Stimulated activated naive CD8-positive, alpha-beta T cell treated with anti-CD3 and anti-CD28 coated beads, Interleukin-15, amount 100 ng/mL, for 72 hours (primary cell): ENCODE data around the gene IDH3A.

ENCODE experiments used
- ATAC-seq: fragments of 150-1000 bp; cut with Tn5 transposase; 2 replicates; pipeline ENCODE4 v1.10.0; 2021; ENCODE audit warnings: mild to moderate bottlenecking, moderate library complexity
- DNase-seq, 2 donors: peaks; one replicate each; pipeline ENCODE4 v3.0.0; 2021 to 2022
- H3K27ac Mint-ChIP-seq, 2 donors: one replicate each; pipeline ENCODE4 v1.8.0; 2022; ENCODE audit warnings: mild to moderate bottlenecking in 2 of 2, mixed read lengths in 2 of 2, moderate library complexity in 2 of 2
- H3K27me3 Mint-ChIP-seq: one replicate; pipeline ENCODE4 v1.8.0; 2022; ENCODE audit warnings: mixed read lengths
- H3K4me1 Mint-ChIP-seq: one replicate; pipeline ENCODE4 v1.8.0; 2022; ENCODE audit warnings: mild to moderate bottlenecking, mixed read lengths
- H3K4me3 Mint-ChIP-seq, 2 donors: one replicate each; pipeline ENCODE4 v1.8.0; 2022; ENCODE audit warnings: mild to moderate bottlenecking in 2 of 2, mixed read lengths in 2 of 2, moderate library complexity in 1 of 2
- H3K9me3 Mint-ChIP-seq, 2 donors: one replicate each; pipeline ENCODE4 v1.8.0; 2022; ENCODE audit warnings: mixed read lengths in 2 of 2

The IDH3A gene

DNA sequence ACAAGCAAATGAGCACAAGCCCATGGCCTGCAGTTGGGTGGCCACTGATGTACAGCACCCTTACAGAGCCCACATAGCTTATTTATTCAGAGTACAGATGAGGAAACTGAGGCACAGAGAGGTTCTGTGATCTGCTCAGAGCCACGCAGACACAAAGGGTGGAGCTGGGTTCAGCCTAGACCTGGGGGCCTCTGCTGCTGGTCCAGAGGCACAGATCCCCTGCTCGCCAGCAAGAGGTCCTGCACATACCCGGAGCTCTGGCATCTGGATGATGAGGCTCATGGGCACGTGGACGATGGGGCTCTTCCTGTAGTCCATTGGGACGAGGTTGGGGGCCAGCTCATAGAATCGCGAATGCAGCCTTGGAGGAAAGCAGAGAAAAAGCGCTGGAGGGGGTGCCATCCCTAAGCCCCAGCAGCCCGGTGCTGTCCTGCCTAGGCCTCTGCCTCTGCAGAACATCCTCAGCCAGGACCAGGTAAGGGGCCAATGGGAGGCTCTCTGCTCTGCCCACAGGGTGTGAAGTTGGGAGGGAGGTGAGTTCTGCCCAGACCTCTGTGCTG lies 38.2 kb upstream of the IDH3A start:
- H3K4me1 Mint-ChIP-seq, result peaks cover 35% of the 10 kb centered on the region

DNA sequence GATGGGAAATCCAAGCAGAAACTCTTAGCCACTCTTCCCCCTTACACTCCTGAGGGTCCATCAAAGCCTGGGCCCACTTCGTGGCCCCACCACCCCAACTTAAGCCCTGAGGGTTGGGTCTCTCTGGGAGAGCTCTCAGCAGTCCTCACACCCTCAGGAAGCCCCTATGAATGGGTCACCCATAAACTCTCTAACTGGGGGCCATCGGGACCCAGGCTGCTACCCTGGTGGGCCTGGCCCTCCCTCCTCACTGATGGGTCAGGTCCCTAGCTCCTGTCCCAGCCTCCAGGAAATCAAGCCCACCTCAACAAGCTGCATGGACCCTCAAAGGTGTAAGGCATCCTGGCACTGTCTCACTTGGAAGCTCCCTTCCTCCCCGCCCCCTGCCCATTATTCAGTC lies 37.4 kb upstream of the IDH3A start:
- Mint-ChIP-seq H3K9me3 (no peaks in the 10 kb centered on the region), H3K27ac (no peak overlapping the region), H3K4me3 (no peak overlapping the region), H3K27me3 (no peaks in the 10 kb centered on the region), H3K4me1 (peaks cover 27% of the 10 kb centered on the region)
- DNase-seq, result no peak
- ATAC-seq, result no peak

More for the DNA sequence above, 38.2 kb upstream of the IDH3A start:
- H3K27ac Mint-ChIP-seq, result peak overlapping the region in 1 of 2 donors; percentile 6
- DNase-seq (no peak), ATAC-seq (no peak)
- no peaks in the 10 kb centered on the region for H3K9me3 Mint-ChIP-seq
- no peaks in the 10 kb centered on the region for H3K27me3 Mint-ChIP-seq
- no peak overlapping the region for H3K4me3 Mint-ChIP-seq

GRCh38 chr15:78112551-78112950 lies 36.6 kb upstream of the IDH3A start:
- Mint-ChIP-seq H3K4me3 (no peak overlapping the region), H3K27ac (no peak overlapping the region), H3K4me1 (peaks cover 20% of the 10 kb centered on the region), H3K27me3 (no peaks in the 10 kb centered on the region), H3K9me3 (no peaks in the 10 kb centered on the region)
- DNase-seq, result no peak
- no peak for ATAC-seq

DNA sequence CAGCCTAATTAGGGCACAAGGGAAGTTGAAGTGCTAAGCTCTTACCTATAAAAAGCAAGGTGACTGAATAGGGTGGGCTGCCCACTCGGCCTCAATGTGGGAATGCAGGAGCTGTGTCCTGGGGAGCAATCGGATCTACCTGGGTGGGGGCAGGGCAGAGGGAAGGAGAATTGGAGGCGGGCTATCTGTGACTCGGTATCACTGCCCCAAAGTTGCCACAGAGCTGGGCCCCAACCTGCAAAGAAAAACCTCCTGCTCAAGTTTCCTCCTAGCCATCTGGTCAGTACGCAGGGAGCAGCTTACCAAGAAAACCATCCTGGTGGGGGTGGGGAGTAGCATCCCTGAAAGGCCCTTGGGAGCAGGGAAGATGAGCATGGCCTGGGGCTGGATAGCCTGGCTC lies 28.6 kb upstream of the IDH3A start:
- Mint-ChIP-seq H3K4me3 (no peak overlapping the region), H3K27ac (peak overlapping the region in 1 of 2 donors; percentile 48), H3K27me3 (no peaks in the 10 kb centered on the region), H3K9me3 (no peaks in the 10 kb centered on the region), H3K4me1 (peaks cover 5% of the 10 kb centered on the region)
- ATAC-seq (no peak), DNase-seq (no peak)

DNA sequence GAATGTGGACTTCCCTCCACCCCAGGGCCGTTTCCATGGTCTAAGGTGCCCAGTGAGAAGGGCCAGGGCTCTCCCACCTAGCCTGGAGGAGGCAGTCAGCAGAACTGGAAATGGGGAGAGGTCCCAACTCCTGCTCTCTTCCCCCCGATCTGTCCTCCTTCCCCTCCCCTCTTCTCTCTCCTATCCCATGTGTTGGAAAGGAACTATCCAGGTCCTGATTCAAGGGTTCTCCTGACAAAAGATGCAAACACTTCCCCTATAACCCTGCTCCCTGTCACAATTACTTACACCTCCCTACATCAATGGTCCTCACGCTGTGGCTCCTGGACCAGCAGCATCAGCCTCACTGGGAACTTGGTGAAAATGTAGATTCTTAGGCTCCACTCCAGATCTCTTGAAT lies 23.9 kb upstream of the IDH3A start:
- Mint-ChIP-seq H3K27ac (no peak overlapping the region), H3K4me1 (peaks cover 31% of the 10 kb centered on the region), H3K27me3 (peaks cover 6% of the 10 kb centered on the region), H3K9me3 (no peaks in the 10 kb centered on the region), H3K4me3 (no peak overlapping the region)
- DNase-seq (no peak), ATAC-seq (no peak)

DNA sequence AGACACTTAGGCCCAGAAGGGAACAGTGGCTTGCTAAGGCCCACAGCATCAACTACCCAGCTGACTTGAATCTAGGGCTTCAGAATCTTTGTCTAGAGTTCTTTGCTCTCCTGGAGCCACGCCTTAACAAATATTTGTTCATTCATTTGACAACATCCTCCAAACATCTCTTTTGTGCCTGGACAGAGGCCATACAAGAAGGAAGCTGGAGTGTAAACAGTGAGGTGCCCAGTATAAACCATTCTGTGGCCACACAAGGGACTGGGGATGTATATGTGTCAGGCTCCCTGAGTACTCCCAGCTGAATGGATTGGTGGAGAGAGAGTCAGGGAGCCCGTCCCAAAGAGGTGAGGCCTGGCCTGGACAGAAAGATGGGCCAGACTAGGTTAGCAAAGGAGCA lies 21.3 kb upstream of the IDH3A start:
- no peak for DNase-seq
- no peak for ATAC-seq
- peaks cover 14% of the 10 kb centered on the region for H3K27me3 Mint-ChIP-seq
- H3K9me3 Mint-ChIP-seq, result no peaks in the 10 kb centered on the region
- no peak overlapping the region for H3K4me3 Mint-ChIP-seq
- H3K27ac Mint-ChIP-seq, result no peak overlapping the region
- peaks cover 51% of the 10 kb centered on the region for H3K4me1 Mint-ChIP-seq

- Mint-ChIP-seq H3K9me3 (no peaks in the 10 kb centered on the region), H3K4me3 (no peak overlapping the region), H3K27me3 (peaks cover 14% of the 10 kb centered on the region), H3K27ac (no peak overlapping the region), H3K4me1 (peaks cover 62% of the 10 kb centered on the region)
- no peak for ATAC-seq
- DNase-seq, result no peak
These were observed 19.9 kb upstream of the IDH3A start for GRCh38 chr15:78129077-78129750.

DNA sequence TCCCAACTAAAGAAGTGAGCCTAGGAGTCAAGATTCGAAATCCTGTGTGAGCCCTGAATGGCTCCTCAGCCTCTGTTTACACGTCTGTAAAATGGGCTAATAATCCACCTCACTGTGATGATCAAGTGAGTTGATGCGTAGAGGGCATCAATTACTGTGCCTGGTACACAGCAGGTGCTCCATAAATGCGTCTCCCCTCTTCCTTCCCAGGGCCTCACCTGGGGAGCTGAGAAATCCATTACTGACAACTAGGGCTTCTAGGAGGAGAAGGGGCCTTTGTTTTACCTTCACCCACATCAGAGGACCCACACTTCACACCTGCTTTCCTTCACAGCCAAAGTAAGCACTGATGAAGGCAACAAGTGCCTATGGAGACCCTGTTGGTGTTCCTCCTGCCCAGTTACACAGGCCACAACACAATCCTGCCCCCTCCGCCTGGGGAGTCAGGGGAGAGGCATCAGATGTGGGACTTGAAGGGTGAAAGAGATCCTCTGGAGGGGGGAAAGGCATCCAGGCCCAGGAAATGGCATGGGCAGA lies 19.3 kb upstream of the IDH3A start:
- ATAC-seq, result no peak
- H3K27ac Mint-ChIP-seq, result no peak overlapping the region

DNA sequence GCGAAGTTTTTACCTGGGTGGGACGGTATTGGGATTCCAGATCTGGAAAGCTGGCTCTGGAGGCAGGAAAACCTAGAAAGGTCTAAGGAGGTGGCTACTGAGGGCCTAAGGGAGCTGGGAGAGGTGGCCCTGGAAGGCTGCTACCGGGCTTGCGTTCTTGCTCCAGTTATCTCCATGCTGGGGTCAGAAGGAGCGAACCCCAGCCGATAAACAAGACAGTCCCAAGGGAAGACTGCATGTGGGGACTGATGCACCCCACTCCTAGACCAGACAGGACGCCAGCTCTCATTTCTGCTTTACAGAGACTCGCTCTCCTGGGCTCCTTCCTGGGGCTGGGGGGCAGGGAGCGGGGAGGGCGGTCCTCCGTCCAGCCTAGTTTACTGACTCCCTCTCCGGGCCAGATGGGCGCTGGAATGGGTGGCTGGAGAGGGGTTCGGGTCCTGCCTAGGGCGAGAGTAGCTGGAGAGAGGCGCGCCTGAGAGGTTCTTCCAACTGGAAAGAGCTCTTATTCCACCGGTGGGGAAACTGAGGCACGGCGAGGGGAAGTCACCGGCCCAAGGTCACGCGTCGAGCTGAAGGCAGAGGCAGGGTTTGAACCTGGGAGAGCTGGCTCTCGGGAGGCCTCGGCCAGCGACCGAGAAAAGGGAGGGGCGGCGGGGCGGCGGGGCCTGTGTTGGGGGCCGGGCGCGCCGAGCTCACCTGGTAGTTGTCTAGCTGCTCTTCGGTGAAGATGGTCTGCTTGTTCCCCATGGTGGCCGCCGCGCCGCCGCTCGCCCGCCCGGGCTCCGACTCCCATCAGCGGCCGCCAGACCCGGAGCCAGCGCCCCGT lies 18.5 kb upstream of the IDH3A start:
- no peaks in the 10 kb centered on the region for H3K9me3 Mint-ChIP-seq
- DNase-seq, result no peak
- peak; percentile 67 for ATAC-seq

More for the DNA sequence above, 19.3 kb upstream of the IDH3A start:
- Mint-ChIP-seq H3K9me3 (no peaks in the 10 kb centered on the region), H3K4me1 (peaks cover 62% of the 10 kb centered on the region), H3K4me3 (peak overlapping the region; percentile 66 to 87), H3K27me3 (peaks cover 14% of the 10 kb centered on the region)
- DNase-seq, result no peak

DNA sequence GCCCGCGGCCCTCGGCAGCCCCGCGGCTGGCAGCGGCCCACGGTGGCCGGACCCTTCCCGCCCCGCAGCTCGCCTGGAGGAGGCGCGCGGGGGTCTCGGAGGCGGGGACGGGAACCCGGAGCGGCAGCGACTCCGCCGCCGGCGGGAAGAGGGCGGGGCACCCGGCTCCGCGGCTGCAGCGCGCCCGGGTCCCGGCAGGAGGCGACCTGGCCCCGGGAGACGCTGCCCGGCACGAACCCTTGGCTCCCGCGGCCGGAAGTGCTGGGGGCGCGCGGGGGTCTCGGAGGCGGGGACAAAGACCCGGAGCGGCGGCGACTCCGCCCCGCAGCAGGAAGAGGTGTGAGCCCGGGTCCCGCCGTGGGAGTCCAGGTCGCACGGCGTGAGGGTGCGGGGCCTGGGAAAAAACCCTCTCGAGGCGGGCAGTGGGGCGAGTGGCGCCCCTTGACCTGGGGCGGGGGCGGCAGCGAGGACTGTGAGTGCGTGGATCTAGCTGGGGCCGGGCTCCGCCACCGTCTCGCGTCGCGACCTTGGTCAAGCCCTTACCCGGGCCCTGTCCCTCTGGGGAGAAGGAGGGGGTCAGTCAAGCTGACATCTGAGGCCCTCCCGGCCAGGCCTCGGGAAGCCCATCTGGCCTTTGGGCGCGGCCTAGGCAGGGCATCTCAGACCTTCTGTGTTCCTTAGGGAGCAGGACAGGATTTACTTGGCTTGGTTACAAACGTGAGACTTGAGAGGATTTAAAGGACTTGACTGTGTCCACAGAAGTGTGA lies 17.7 kb upstream of the IDH3A start, which contains the start of gene CIB2:
Gene CIB2, minus strand, starts transcription at position 151 of the 767 bp plus-strand sequence. CDS start 230 bp downstream, outside the sequence.
- H3K4me1 Mint-ChIP-seq, result peaks cover 62% of the 10 kb centered on the region
- H3K4me3 Mint-ChIP-seq, result peak within 1 kb of the TSS; percentile 88 to 89
- H3K27me3 Mint-ChIP-seq, result peaks cover 14% of the 10 kb centered on the region
- peak within 1 kb of the TSS; percentile 94 to 98 for H3K27ac Mint-ChIP-seq
- peak; percentile 84 to 94 for DNase-seq
- H3K9me3 Mint-ChIP-seq, result no peaks in the 10 kb centered on the region
- peak; percentile 89 for ATAC-seq

More for the DNA sequence above, 18.5 kb upstream of the IDH3A start:
- peaks cover 14% of the 10 kb centered on the region for H3K27me3 Mint-ChIP-seq
- peaks cover 62% of the 10 kb centered on the region for H3K4me1 Mint-ChIP-seq
- peak overlapping the region; percentile 26 to 84 for H3K27ac Mint-ChIP-seq
- H3K4me3 Mint-ChIP-seq, result peak overlapping the region; percentile 66 to 87

GRCh38 chr15:78133801-78134200 lies 15.4 kb upstream of the IDH3A start:
- DNase-seq, result no peak
- Mint-ChIP-seq H3K4me1 (peaks cover 46% of the 10 kb centered on the region), H3K27ac (no peak overlapping the region), H3K27me3 (peaks cover 14% of the 10 kb centered on the region), H3K9me3 (no peaks in the 10 kb centered on the region), H3K4me3 (no peak overlapping the region)
- no peak for ATAC-seq

- H3K4me3 Mint-ChIP-seq, result no peak overlapping the region
- ATAC-seq, result no peak
- no peak for DNase-seq
- no peaks in the 10 kb centered on the region for H3K4me1 Mint-ChIP-seq
- H3K27me3 Mint-ChIP-seq, result no peaks in the 10 kb centered on the region
- no peak overlapping the region for H3K27ac Mint-ChIP-seq
- no peaks in the 10 kb centered on the region for H3K9me3 Mint-ChIP-seq
These were observed 9.6 kb upstream of the IDH3A start for GRCh38 chr15:78139578-78139977.

GRCh38 chr15:78140292-78140691 lies 8.9 kb upstream of the IDH3A start:
- no peak for ATAC-seq
- H3K27ac Mint-ChIP-seq, result no peak overlapping the region

DNA sequence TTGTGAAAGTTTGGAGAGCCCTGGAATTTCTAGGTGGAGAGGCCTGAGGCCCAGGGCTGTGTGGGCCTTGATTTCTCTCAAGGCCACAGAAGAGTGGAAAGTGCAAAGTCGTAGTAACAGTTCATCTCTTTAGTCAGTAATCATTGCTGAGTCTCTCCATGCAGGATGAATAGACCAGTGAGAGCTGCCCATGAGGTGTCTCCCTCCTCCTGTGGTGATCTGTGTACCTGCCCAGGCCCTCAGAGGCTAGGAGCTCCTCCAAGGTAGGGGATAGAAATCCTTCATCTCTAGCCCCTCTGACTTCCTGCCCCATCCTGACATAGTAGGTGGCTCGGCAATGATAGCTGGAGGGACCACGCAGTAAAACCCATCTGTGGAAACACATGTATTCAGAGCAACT lies 6.8 kb upstream of the IDH3A start:
- H3K27ac Mint-ChIP-seq, result no peak overlapping the region
- peaks cover 4% of the 10 kb centered on the region for H3K4me1 Mint-ChIP-seq
- no peak overlapping the region for H3K4me3 Mint-ChIP-seq
- no peaks in the 10 kb centered on the region for H3K9me3 Mint-ChIP-seq
- DNase-seq, result no peak
- H3K27me3 Mint-ChIP-seq, result no peaks in the 10 kb centered on the region
- no peak for ATAC-seq

More at GRCh38 chr15:78140292-78140691, 8.9 kb upstream of the IDH3A start:
- H3K4me1 Mint-ChIP-seq, result no peaks in the 10 kb centered on the region
- H3K4me3 Mint-ChIP-seq, result no peak overlapping the region
- no peak for DNase-seq
- H3K9me3 Mint-ChIP-seq, result no peaks in the 10 kb centered on the region
- no peaks in the 10 kb centered on the region for H3K27me3 Mint-ChIP-seq
